GM23338 (cell line): ENCODE data around the gene MPPED1. TPM values are rescaled to one million over a fixed set of nuclear protein-coding genes. Genes with fewer than 3 reads are reported as not detected.

Experiments used
- ATAC-seq: fragments of 200-7000 bp; cut with Tn5 transposase; 3 replicates; pipeline ENCODE4 v1.9.1; 2020
- DNase-seq: peaks from one replicate; pipeline ENCODE4 v3.0.0-alpha.2; 2015; ENCODE audit warnings: low spot score
- H2AFZ ChIP-seq: fragments of 200-600 bp; sonication (generic); 2 replicates; pipeline ENCODE4 v1.8.0; 2016; ENCODE audit warnings: antibody characterized with exemption, mild to moderate bottlenecking, moderate library complexity
- H3F3A ChIP-seq: fragments of 200-600 bp; sonication (generic); replicated peaks from 2 replicates; pipeline ENCODE4 v1.8.0; 2017; ENCODE audit warnings: antibody characterized with exemption, mixed run types, low read depth
- H3K27ac ChIP-seq: fragments of 200-600 bp; sonication (generic); 2 replicates; pipeline ENCODE4 v1.6.1; 2016; ENCODE audit warnings: low read depth
- H3K27me3 ChIP-seq: fragments of 200-600 bp; sonication (generic); 2 replicates; pipeline ENCODE4 v1.8.0; 2016; ENCODE audit warnings: mild to moderate bottlenecking, mixed run types, moderate library complexity; ENCODE audit not compliant: insufficient read depth
- H3K36me3 ChIP-seq: fragments of 200-600 bp; sonication (generic); 2 replicates; pipeline ENCODE4 v1.8.0; 2016; ENCODE audit warnings: mild to moderate bottlenecking; ENCODE audit not compliant: insufficient read depth
- H3K4me1 ChIP-seq: fragments of 200-600 bp; sonication (generic); 2 replicates; pipeline ENCODE4 v1.8.0; 2016; ENCODE audit warnings: mild to moderate bottlenecking, moderate library complexity; ENCODE audit not compliant: insufficient read depth
- H3K4me2 ChIP-seq: fragments of 200-600 bp; sonication (generic); 2 replicates; pipeline ENCODE4 v1.7.1; 2017; ENCODE audit warnings: mixed run types
- H3K4me3 ChIP-seq: fragments of 200-600 bp; sonication (generic); 2 replicates; pipeline ENCODE4 v1.6.1; 2016; ENCODE audit warnings: mixed run types
- H3K79me2 ChIP-seq: fragments of 200-600 bp; sonication (generic); replicated peaks from 2 replicates; pipeline ENCODE4 v1.8.0; 2017; ENCODE audit warnings: mild to moderate bottlenecking; ENCODE audit not compliant: insufficient read depth
- H3K9me2 ChIP-seq: fragments of 200-600 bp; sonication (generic); 2 replicates; pipeline ENCODE4 v1.8.0; 2017; ENCODE audit not compliant: insufficient read depth
- H4K20me1 ChIP-seq: fragments of 200-600 bp; sonication (generic); replicated peaks from 2 replicates; pipeline ENCODE4 v1.8.0; 2017; ENCODE audit warnings: mild to moderate bottlenecking; ENCODE audit not compliant: insufficient read depth
- H3K27ac Mint-ChIP-seq: 2 replicates; pipeline ENCODE4 v1.8.0; 2020; ENCODE audit warnings: inconsistent platforms, mild to moderate bottlenecking, moderate library complexity, mixed read lengths
- H3K27me3 Mint-ChIP-seq: 3 replicates; pipeline ENCODE4 v1.8.0; 2022; ENCODE audit warnings: low read depth, mild to moderate bottlenecking, moderate library complexity, mixed read lengths, inconsistent platforms; ENCODE audit not compliant: insufficient read depth, poor library complexity
- H3K36me3 Mint-ChIP-seq: 3 replicates; pipeline ENCODE4 v1.8.0; 2021; ENCODE audit warnings: low read depth, mild to moderate bottlenecking, inconsistent platforms, moderate library complexity, mixed read lengths
- H3K4me1 Mint-ChIP-seq: 3 replicates; pipeline ENCODE4 v1.8.0; 2020; ENCODE audit warnings: mild to moderate bottlenecking, inconsistent platforms, mixed read lengths
- H3K4me3 Mint-ChIP-seq: 3 replicates; pipeline ENCODE4 v1.8.0; 2021; ENCODE audit warnings: moderate library complexity, mild to moderate bottlenecking, inconsistent platforms, mixed read lengths
- H3K9me3 Mint-ChIP-seq: 3 replicates; pipeline ENCODE4 v1.8.0; 2020; ENCODE audit warnings: moderate library complexity, mild to moderate bottlenecking, inconsistent platforms, mixed read lengths
- CTCF ChIP-seq, 2 experiments: fragments of 200-600 bp in 1 of 2; sonication (generic) in 1 of 2; conservative IDR thresholded peaks; 2 replicates each; pipeline versions ENCODE4 v1.5.1 to v1.6.1; 2016 to 2017; ENCODE audit warnings: antibody characterized with exemption in 2 of 2, low read depth in 2 of 2, mild to moderate bottlenecking in 2 of 2, moderate library complexity in 1 of 2
- EZH2 ChIP-seq: fragments of 200-600 bp; sonication (generic); IDR thresholded peaks from one replicate; pipeline ENCODE4 v1.8.0; 2017; ENCODE audit warnings: antibody characterized with exemption, mild to moderate bottlenecking, low read depth; ENCODE audit not compliant: unreplicated experiment
- EZH2phosphoT487 ChIP-seq: fragments of 200-600 bp; sonication (generic); IDR thresholded peaks from one replicate; pipeline ENCODE4 v1.8.1; 2018; ENCODE audit warnings: antibody characterized with exemption; ENCODE audit not compliant: unreplicated experiment
- JUNB ChIP-seq: IDR thresholded peaks from one replicate; pipeline ENCODE4 v1.6.1; 2016; ENCODE audit warnings: antibody characterized with exemption; ENCODE audit not compliant: unreplicated experiment
- NANOG ChIP-seq: IDR thresholded peaks from 2 replicates; pipeline ENCODE4 v1.6.1; 2016; ENCODE audit warnings: antibody characterized with exemption, borderline replicate concordance
- POLR2AphosphoS5 ChIP-seq: IDR thresholded peaks from 2 replicates; pipeline ENCODE4 v1.6.1; 2016; ENCODE audit warnings: antibody characterized with exemption, low read depth
- ZNF114 ChIP-seq: fragments of 250-450 bp; sonication (Bioruptor Pico); IDR thresholded peaks from 2 replicates; pipeline ENCODE4 v1.5.0; 2020; ENCODE audit warnings: mild to moderate bottlenecking, moderate library complexity
- ZNF462 ChIP-seq: fragments of 250-450 bp; sonication (Bioruptor Pico); IDR thresholded peaks from 2 replicates; pipeline ENCODE4 v1.5.0; 2020; ENCODE audit warnings: mild to moderate bottlenecking, moderate library complexity
- polyA plus RNA-seq: library from polyadenylated mRNA; unstranded; fragments of >200 nt; fragmentation: Nextera tagmentation; extraction: Ambion mirVana; gene quantifications from 2 replicates; pipeline ENCODE4 v1.2.1, GENCODE V29; 2016
- total RNA-seq: library from RNA; depleted of rRNA; stranded (reverse); fragments of >200 nt; shearing (Covaris generic); gene quantifications from 2 replicates; pipeline ENCODE4 v1.2.3, GENCODE V29; 2014

The MPPED1 gene
- total and polyA plus RNA-seq, 2 experiments from 2014 or later, result 0.56 TPM; not detected in 1

- TF ChIP-seq ZNF462 (CRISPR knock-in tag), result no peak
- no peak for TF ChIP-seq ZNF114 (CRISPR knock-in tag)
These were observed 142.4 kb downstream of the MPPED1 start (continued) for GRCh38 chr22:43554259-43554636.

GRCh38 chr22:43554694-43555365 is 143.0 kb downstream of the MPPED1 start:
- Histone ChIP-seq H3F3A (no peaks in the 10 kb centered on the region), H3K4me3 (no peak overlapping the region), H3K36me3 (no peaks in the 10 kb centered on the region), H4K20me1 (no peaks in the 10 kb centered on the region), H3K4me1 (peaks cover under 1% of the 10 kb centered on the region; the same call in 1 of the 2 replicates), H3K9me2 (no peaks in the 10 kb centered on the region), H3K27ac (no peak overlapping the region), H3K79me2 (no peaks in the 10 kb centered on the region), H3K4me2 (no peak overlapping the region), H3K27me3 (no peaks in the 10 kb centered on the region), H2AFZ (no peak overlapping the region)
- H3K36me3 Mint-ChIP-seq, result peaks cover 21% of the 10 kb centered on the region
- no peak for DNase-seq
- no peak overlapping the region for H3K4me3 Mint-ChIP-seq
- no peak overlapping the region for H3K27ac Mint-ChIP-seq
- H3K9me3 Mint-ChIP-seq, result peaks cover 38% of the 10 kb centered on the region
- H3K27me3 Mint-ChIP-seq, result peaks cover 11% of the 10 kb centered on the region
- H3K4me1 Mint-ChIP-seq, result peaks cover 12% of the 10 kb centered on the region
- no peak for ATAC-seq
- TF ChIP-seq EZH2 (no peak), POLR2AphosphoS5 (no peak), EZH2phosphoT487 (no peak), NANOG (no peak), ZNF114 (CRISPR knock-in tag) (no peak), CTCF (conservative IDR thresholded peaks at IDR 0.05; ENCODE audit: low read depth in 2 of 2) (no peak), JUNB (no peak)
